ENCODE data around the gene PTK7. TPM values are rescaled to one million over a fixed set of nuclear protein-coding genes. Genes with fewer than 3 reads are reported as not detected.

Gene PTK7
- total and polyA plus RNA-seq, 2 of the 8 experiments (the other 6 are each of a cell fraction or from before 2014, with no cell fraction given), result 110 to 138 TPM

DNA sequence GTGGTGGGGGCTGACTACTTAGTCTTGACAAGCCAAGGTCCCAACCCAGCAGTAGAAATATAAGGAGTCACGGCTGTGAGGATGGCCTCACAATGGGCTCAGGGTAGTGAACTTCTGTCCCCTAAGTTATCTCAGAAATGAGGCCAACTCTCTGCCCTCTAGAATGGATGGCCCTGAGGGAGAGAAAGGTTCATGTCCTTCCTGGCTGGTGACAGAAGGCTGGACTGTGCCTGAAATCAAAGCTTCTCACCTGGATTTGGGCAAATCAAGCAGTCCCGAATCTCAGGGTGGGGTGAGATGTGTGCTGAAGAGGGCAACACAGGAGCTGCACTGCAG lies 42.0 kb upstream of the PTK7 start:
- Histone ChIP-seq H3K18ac (ENCODE audit: extremely low read depth, low read length) (no peak overlapping the region), H3K36me3 (ENCODE audit: control insufficient read depth in 2 of 4, insufficient read depth in 4 of 4, low read length in 3 of 4) (peaks cover 10 to 47% (median 23%) of the 10 kb centered on the region in 4 experiments), H3K9me3 (ENCODE audit: insufficient read depth in 2 of 2, low read depth in 1 of 2, low read length in 1 of 2) (no peaks in the 10 kb centered on the region), H3K14ac (ENCODE audit: insufficient read length) (no peak overlapping the region), H3K4me3 (ENCODE audit: extremely low read depth in 1 of 4, insufficient read depth in 2 of 4, low read depth in 3 of 4, low read length in 4 of 4) (no peak overlapping the region), H3K4me2 (ENCODE audit: insufficient read depth in 1 of 2, low read depth in 2 of 2, low read length in 2 of 2) (no peak overlapping the region), H2BK12ac (ENCODE audit: low read depth, low read length) (no peak overlapping the region), H2AK5ac (ENCODE audit: low read depth, low read length) (no peak overlapping the region), H3K4me1 (replicated peaks in 1 of 4; ENCODE audit: control insufficient read depth in 3 of 4, insufficient read depth in 4 of 4, low read length in 3 of 4) (no peaks in the 10 kb centered on the region), H3K56ac (replicated peaks; ENCODE audit: insufficient read length, low read depth, low read length) (no peak overlapping the region), H3K27me3 (replicated peaks in 1 of 4; ENCODE audit: control insufficient read depth in 3 of 4, extremely low read depth in 1 of 4, insufficient read depth in 3 of 4, low read length in 3 of 4) (no peaks in the 10 kb centered on the region), H3K23ac (ENCODE audit: insufficient read length) (no peak overlapping the region), H2BK15ac (ENCODE audit: low read length) (no peak overlapping the region), H3K23me2 (ENCODE audit: low read depth, low read length) (0 out of 2 replicates have a peak, but pooled peaks cover 2% of the 10 kb centered on the region), H3K79me1 (ENCODE audit: low read depth, low read length) (no peaks in the 10 kb centered on the region), H4K20me1 (replicated peaks in 1 of 2; ENCODE audit: control insufficient read depth in 1 of 2, insufficient read depth in 2 of 2, low read length in 2 of 2) (peaks cover 2 to 17% of the 10 kb centered on the region in 2 experiments), H4K5ac (ENCODE audit: insufficient read length, low read depth, low read length) (no peak overlapping the region), H3K4ac (replicated peaks; ENCODE audit: insufficient read length, low read depth, low read length) (no peak overlapping the region), H4K8ac (ENCODE audit: extremely low read depth, insufficient read depth, low read length) (no peak overlapping the region), H3K27ac (ENCODE audit: low read depth, low read length) (no peak overlapping the region), H2BK120ac (replicated peaks; ENCODE audit: low read depth, low read length) (no peak overlapping the region), H2AFZ (ENCODE audit: low read length) (no peak overlapping the region), H4K91ac (replicated peaks; ENCODE audit: insufficient read length, low read length) (no peak overlapping the region), H3K79me2 (ENCODE audit: control insufficient read depth in 1 of 2, insufficient read depth in 2 of 2, low read length in 2 of 2) (no peaks in the 10 kb centered on the region), H2BK5ac (ENCODE audit: low read depth, low read length) (no peak overlapping the region), H2BK20ac (ENCODE audit: low read length) (no peak overlapping the region), H3K9ac (replicated peaks in 1 of 4; ENCODE audit: extremely low read depth in 1 of 4, low read depth in 3 of 4, low read length in 3 of 4) (no peak overlapping the region)
- DNase-seq (ENCODE audit: low read depth in 1 of 2, low spot score in 2 of 2) (no peak), FAIRE-seq (no peak)
- ChIA-PET POLR2A (ENCODE audit: partially characterized antibody) (interaction anchor here (0.9 to 29.7 kb wide), 3 partner anchors 8 to 57 kb away, joined by 3 to 584 read pairs (median 584); partner anchors contain the start of genes CUL7, KLHDC3, MEA1 and RRP36), CTCF (ENCODE audit: partially characterized antibody) (interaction anchor here (0.8 to 2.2 kb wide), 11 partner anchors 8 to 473 kb away, joined by 3 to 5 read pairs (median 4); no protein-coding TSS in a partner anchor)
- WGBS, 2 experiments (ENCODE audit: extremely low coverage in 1 of 2, insufficient coverage in 1 of 2, insufficient read length in 1 of 2, insufficient replicate concordance in 2 of 2, low coverage in 1 of 2, low lambda C conversion rate in 2 of 2, missing lambda C conversion rate in 1 of 2), result 88% methylated on average over 2 of the region's 2 CpGs; no CpG with 5 or more reads in 1 of the 2 experiments
- TF ChIP-seq, protein P1, sequence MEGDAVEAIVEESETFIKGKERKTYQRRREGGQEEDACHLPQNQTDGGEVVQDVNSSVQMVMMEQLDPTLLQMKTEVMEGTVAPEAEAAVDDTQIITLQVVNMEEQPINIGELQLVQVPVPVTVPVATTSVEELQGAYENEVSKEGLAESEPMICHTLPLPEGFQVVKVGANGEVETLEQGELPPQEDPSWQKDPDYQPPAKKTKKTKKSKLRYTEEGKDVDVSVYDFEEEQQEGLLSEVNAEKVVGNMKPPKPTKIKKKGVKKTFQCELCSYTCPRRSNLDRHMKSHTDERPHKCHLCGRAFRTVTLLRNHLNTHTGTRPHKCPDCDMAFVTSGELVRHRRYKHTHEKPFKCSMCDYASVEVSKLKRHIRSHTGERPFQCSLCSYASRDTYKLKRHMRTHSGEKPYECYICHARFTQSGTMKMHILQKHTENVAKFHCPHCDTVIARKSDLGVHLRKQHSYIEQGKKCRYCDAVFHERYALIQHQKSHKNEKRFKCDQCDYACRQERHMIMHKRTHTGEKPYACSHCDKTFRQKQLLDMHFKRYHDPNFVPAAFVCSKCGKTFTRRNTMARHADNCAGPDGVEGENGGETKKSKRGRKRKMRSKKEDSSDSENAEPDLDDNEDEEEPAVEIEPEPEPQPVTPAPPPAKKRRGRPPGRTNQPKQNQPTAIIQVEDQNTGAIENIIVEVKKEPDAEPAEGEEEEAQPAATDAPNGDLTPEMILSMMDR (IDR thresholded peaks at IDR 0.05; ENCODE audit: control extremely low read depth in 1 of 3, insufficient read depth in 1 of 3, low read depth in 1 of 3, low read length in 3 of 3), result peak in 2 of 3 experiments; percentile 23 to 30; a peak in 2 of 4 replicates
- no peak for TF ChIP-seq TEAD4 (IDR thresholded peaks at IDR 0.05; ENCODE audit: low read depth, low read length)
- TF ChIP-seq TAF1 (IDR thresholded peaks at IDR 0.05; ENCODE audit: low read depth, low read length), result no peak
- TF ChIP-seq BRCA1 (IDR thresholded peaks at IDR 0.05; ENCODE audit: low read depth, low read length), result no peak
